KMS-11 (cell line): ENCODE measurements around the gene SRBD1.

Source experiments
- H2AFZ ChIP-seq: fragments of 200-600 bp; sonication (generic); 2 replicates; pipeline ENCODE4 v1.6.1; 2016; ENCODE audit warnings: antibody characterized with exemption, mixed run types, low read depth
- H3K27ac ChIP-seq: fragments of 200-600 bp; sonication (generic); 2 replicates; pipeline ENCODE4 v1.6.1; 2016; ENCODE audit warnings: mild to moderate bottlenecking, mixed run types
- H3K27me3 ChIP-seq: fragments of 200-600 bp; sonication (generic); 2 replicates; pipeline ENCODE4 v1.6.1; 2017; ENCODE audit warnings: mild to moderate bottlenecking, low read depth, mixed run types, moderate library complexity; ENCODE audit not compliant: insufficient read depth
- H3K36me3 ChIP-seq: fragments of 200-600 bp; sonication (generic); 2 replicates; pipeline ENCODE4 v1.6.1; 2017; ENCODE audit warnings: mild to moderate bottlenecking, mixed run types; ENCODE audit not compliant: insufficient read depth
- H3K4me1 ChIP-seq: fragments of 200-600 bp; sonication (generic); 2 replicates; pipeline ENCODE4 v1.6.1; 2016; ENCODE audit warnings: mild to moderate bottlenecking, low read depth, mixed run types; ENCODE audit not compliant: poor library complexity, severe bottlenecking
- H3K4me2 ChIP-seq: fragments of 200-600 bp; sonication (generic); 2 replicates; pipeline ENCODE4 v1.7.0; 2016; ENCODE audit warnings: mild to moderate bottlenecking, mixed run types
- H3K4me3 ChIP-seq: fragments of 200-600 bp; sonication (generic); IDR thresholded peaks from 2 replicates; pipeline ENCODE4 v1.6.1; 2017; ENCODE audit warnings: low read depth, low read length, mixed read lengths; ENCODE audit not compliant: insufficient read depth
- H3K79me2 ChIP-seq: fragments of 200-600 bp; sonication (generic); 2 replicates; pipeline ENCODE4 v1.6.1; 2016; ENCODE audit warnings: low read depth, mixed run types; ENCODE audit not compliant: insufficient read depth
- H3K9ac ChIP-seq: fragments of 200-600 bp; sonication (generic); 2 replicates; pipeline ENCODE4 v1.6.1; 2016; ENCODE audit warnings: mild to moderate bottlenecking, mixed run types
- H4K20me1 ChIP-seq: fragments of 200-600 bp; sonication (generic); 2 replicates; pipeline ENCODE4 v1.6.1; 2016; ENCODE audit warnings: mild to moderate bottlenecking, mixed run types; ENCODE audit not compliant: insufficient read depth
- CTCF ChIP-seq: fragments of 200-600 bp; sonication (generic); conservative IDR thresholded peaks from 2 replicates; pipeline ENCODE4 v1.6.1; 2017; ENCODE audit warnings: low read depth, mild to moderate bottlenecking, antibody characterized with exemption, low read length, moderate library complexity, mixed read lengths

Gene SRBD1

GRCh38 chr2:45412754-45413379 lies 198.2 kb downstream of the SRBD1 start:
- H3K27me3 ChIP-seq, result no peaks in the 10 kb centered on the region
- no peaks in the 10 kb centered on the region for H3K36me3 ChIP-seq
- no peaks in the 10 kb centered on the region for H3K79me2 ChIP-seq
- H3K4me3 ChIP-seq, result no peak overlapping the region
- H3K4me1 ChIP-seq, result peaks cover 75% of the 10 kb centered on the region
- H3K9ac ChIP-seq, result peak overlapping the region; percentile 30
- peak overlapping the region; percentile 93 for H3K4me2 ChIP-seq
- peak overlapping the region; percentile 83 for H3K27ac ChIP-seq
- no peak for TF ChIP-seq CTCF
- H2AFZ ChIP-seq, result no peak overlapping the region
- H4K20me1 ChIP-seq, result no peaks in the 10 kb centered on the region

- H3K4me2 ChIP-seq, result peak overlapping the region; percentile 93
- H3K79me2 ChIP-seq, result no peaks in the 10 kb centered on the region
- no peaks in the 10 kb centered on the region for H4K20me1 ChIP-seq
- peaks cover 69% of the 10 kb centered on the region for H3K4me1 ChIP-seq
- H3K36me3 ChIP-seq, result no peaks in the 10 kb centered on the region
- H3K9ac ChIP-seq, result no peak overlapping the region
- no peak for TF ChIP-seq CTCF
- H3K27ac ChIP-seq, result no peak overlapping the region
- H3K27me3 ChIP-seq, result no peaks in the 10 kb centered on the region
- peak overlapping the region; percentile 53 for H3K4me3 ChIP-seq
- H2AFZ ChIP-seq, result no peak overlapping the region
These were observed 201.4 kb downstream of the SRBD1 start for GRCh38 chr2:45409677-45410076.

- no peak for TF ChIP-seq CTCF
- no peaks in the 10 kb centered on the region for H3K27me3 ChIP-seq
- no peak overlapping the region for H3K4me2 ChIP-seq
- H3K4me1 ChIP-seq, result peaks cover 39% of the 10 kb centered on the region
- H4K20me1 ChIP-seq, result no peaks in the 10 kb centered on the region
- no peaks in the 10 kb centered on the region for H3K79me2 ChIP-seq
- H3K4me3 ChIP-seq, result no peak overlapping the region
- no peak overlapping the region for H2AFZ ChIP-seq
- H3K27ac ChIP-seq, result no peak overlapping the region
- H3K9ac ChIP-seq, result no peak overlapping the region
- H3K36me3 ChIP-seq, result no peaks in the 10 kb centered on the region
These were observed 204.4 kb downstream of the SRBD1 start for GRCh38 chr2:45406621-45407020.

- Histone ChIP-seq H3K4me3 (no peak overlapping the region), H3K4me2 (no peak overlapping the region), H4K20me1 (no peaks in the 10 kb centered on the region), H3K27ac (no peak overlapping the region), H3K4me1 (peaks cover 21% of the 10 kb centered on the region), H3K9ac (no peak overlapping the region), H2AFZ (no peak overlapping the region), H3K36me3 (no peaks in the 10 kb centered on the region), H3K79me2 (no peaks in the 10 kb centered on the region), H3K27me3 (no peaks in the 10 kb centered on the region)
- no peak for TF ChIP-seq CTCF
These were observed 206.2 kb downstream of the SRBD1 start for GRCh38 chr2:45404807-45405297.
